IPS-15b (cell line): ENCODE measurements around the gene CEP350.

Experiments used
- H3K27me3 ChIP-seq: one replicate; pipeline ENCODE4 v1.6.1; 2013; ENCODE audit warnings: low read length; ENCODE audit not compliant: control insufficient read depth, insufficient read depth
- H3K36me3 ChIP-seq: one replicate; pipeline ENCODE4 v1.6.1; 2013; ENCODE audit warnings: low read length; ENCODE audit not compliant: control insufficient read depth, insufficient read depth
- H3K4me1 ChIP-seq: one replicate; pipeline ENCODE4 v1.6.1; 2013; ENCODE audit warnings: mild to moderate bottlenecking, low read length; ENCODE audit not compliant: control insufficient read depth, insufficient read depth
- H3K4me3 ChIP-seq: one replicate; pipeline ENCODE4 v1.5.1; 2013; ENCODE audit warnings: low read depth, low read length
- H3K9ac ChIP-seq: one replicate; pipeline ENCODE4 v1.6.1; 2013; ENCODE audit warnings: low read depth, mild to moderate bottlenecking, low read length
- H3K9me3 ChIP-seq: one replicate; pipeline ENCODE4 v1.6.1; 2013; ENCODE audit warnings: mild to moderate bottlenecking, low read length; ENCODE audit not compliant: control insufficient read depth, insufficient read depth

CEP350 gene

DNA sequence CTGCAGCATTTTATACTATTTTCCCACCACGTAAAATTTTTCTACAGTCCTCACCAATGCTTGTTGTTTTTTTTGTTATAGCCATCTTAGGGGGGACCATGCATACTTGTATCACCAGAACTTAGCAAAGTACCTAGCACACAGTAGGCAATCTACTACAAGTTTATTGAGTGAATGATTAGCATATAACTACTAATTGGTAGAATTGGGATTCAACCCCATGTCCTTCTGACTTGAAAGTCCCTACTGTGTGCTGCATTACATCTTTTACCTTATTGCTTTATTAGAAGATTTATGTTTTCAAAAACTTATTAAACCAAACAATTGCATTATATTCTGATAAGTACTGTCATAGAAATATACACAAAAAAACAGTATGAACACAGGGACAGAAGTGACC is 92.1 kb downstream of the CEP350 start:
- H3K4me1 ChIP-seq = no peaks in the 10 kb centered on the region
- no peak overlapping the region for H3K4me3 ChIP-seq
- H3K9ac ChIP-seq = no peak overlapping the region
- no peaks in the 10 kb centered on the region for H3K27me3 ChIP-seq
- no peaks in the 10 kb centered on the region for H3K9me3 ChIP-seq
- peaks cover 7% of the 10 kb centered on the region for H3K36me3 ChIP-seq

DNA sequence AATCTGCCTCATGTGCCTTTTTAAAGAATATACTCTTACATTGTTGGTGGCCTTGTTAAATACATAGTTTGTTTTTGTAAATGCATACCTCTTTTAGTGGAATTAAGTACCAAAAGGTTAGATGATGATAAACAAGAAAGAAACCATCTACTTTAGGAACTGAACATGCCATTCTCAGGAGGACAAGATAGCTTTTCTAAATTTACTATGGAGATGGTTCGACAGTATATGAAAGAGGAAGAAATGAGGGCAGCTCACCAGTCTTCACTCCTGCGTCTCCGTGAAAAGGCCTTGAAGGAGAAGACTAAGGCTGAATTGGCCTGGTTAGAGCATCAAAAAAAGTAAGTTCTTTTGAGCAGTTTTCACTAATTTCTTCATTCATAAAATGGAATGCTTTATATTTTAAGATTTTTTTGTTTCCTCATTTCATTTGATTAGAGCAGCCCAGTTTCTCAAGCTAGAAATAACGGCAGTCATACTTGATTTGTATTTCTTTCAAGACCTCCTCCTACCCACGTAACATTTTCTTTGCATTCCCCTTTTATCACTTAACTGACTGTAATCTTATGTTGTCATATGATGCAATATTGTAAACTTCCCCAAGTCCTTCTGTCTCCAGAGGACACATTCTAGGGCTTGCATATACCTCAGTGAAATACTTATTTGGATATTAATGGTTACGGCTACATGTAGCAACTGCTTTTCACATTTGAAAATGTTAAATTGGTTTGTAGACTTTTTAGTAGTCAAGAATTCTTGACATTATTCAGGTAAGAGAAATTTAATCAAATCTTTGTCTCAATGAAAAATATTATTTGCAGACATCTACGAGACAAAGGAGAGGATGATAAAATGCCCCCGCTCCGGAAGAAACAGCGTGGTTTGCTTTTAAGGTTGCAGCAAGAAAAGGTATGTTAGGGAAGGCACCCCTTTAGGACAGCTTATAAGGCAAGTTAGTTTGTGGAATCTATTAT is 99.3 kb downstream of the CEP350 start:
- Histone ChIP-seq H3K27me3 (no peaks in the 10 kb centered on the region), H3K36me3 (no peaks in the 10 kb centered on the region), H3K4me1 (no peaks in the 10 kb centered on the region), H3K4me3 (no peak overlapping the region), H3K9ac (no peak overlapping the region), H3K9me3 (no peaks in the 10 kb centered on the region)

DNA sequence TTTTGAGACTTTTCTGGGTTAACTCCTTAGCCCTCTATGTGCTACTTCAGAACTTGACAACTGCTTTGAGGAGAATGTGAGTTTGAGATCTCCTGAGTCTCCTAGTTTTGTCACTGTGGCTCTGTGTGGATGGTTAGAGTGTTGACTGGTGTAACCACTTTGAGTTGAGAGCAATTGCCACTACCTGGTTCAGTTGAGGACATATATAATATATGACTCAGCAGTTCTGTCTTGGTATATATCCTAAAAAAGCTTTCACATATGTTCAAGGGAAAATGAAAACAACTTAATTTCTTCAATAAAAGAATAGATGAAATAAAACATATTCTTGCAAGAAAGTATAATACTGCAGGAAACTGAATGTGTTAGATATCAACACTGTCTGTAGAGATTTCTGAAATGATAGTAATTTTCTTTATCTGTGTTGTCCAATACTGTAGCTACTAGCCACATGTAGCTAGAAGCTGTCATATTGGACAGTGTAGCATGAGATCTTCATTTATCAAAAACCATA is 103.3 kb downstream of the CEP350 start:
- no peaks in the 10 kb centered on the region for H3K4me1 ChIP-seq
- no peak overlapping the region for H3K9ac ChIP-seq
- H3K4me3 ChIP-seq = no peak overlapping the region
- no peaks in the 10 kb centered on the region for H3K9me3 ChIP-seq
- no peaks in the 10 kb centered on the region for H3K36me3 ChIP-seq
- H3K27me3 ChIP-seq = no peaks in the 10 kb centered on the region

DNA sequence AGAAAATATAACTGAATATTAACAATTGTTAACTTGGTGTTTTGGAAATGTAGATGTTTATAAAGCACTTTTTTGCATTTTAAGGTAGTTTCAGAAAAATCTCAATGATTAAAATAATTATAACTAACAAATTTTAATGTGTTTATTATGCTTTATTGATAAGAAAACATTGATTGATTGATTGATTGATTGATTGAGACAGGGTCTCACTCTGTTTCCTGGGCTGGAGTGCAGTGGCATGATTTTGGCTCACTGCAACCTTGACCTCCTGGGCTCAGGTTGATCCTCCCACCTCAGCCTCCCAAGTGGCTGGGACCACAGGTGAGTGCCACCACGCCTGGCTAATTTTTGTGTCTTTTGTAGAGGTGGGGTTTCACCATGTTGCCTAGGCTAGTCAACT is 106.4 kb downstream of the CEP350 start:
- peaks cover 6% of the 10 kb centered on the region for H3K36me3 ChIP-seq
- H3K27me3 ChIP-seq = no peaks in the 10 kb centered on the region
- H3K4me1 ChIP-seq = no peaks in the 10 kb centered on the region
- no peaks in the 10 kb centered on the region for H3K9me3 ChIP-seq
- no peak overlapping the region for H3K9ac ChIP-seq
- H3K4me3 ChIP-seq = no peak overlapping the region

DNA sequence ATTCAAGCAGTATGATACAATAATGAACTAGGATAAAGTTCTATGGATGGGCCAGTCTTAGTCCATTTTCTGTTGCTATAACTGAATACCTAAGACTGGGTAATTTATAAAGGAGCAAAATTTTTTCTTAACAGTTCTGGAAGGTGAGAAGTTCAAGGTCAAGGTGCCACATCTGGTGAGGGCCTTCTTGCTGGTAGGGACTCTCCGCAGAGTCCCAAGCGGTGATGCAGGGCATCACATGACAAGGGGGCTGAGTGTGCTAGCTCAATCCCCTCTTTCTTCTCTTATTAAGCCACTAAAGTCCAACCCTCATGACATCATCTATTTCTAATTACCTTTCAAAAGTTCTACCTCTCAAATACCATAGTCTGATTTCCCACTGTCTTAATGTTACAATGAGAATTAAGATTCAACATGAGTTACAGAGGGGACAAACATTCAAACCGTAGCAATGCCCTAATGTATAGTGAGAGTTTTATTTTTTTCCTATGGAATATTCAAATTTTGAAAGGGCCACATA is 107.9 kb downstream of the CEP350 start:
- no peaks in the 10 kb centered on the region for H3K27me3 ChIP-seq
- no peak overlapping the region for H3K9ac ChIP-seq
- peaks cover 6% of the 10 kb centered on the region for H3K36me3 ChIP-seq

DNA sequence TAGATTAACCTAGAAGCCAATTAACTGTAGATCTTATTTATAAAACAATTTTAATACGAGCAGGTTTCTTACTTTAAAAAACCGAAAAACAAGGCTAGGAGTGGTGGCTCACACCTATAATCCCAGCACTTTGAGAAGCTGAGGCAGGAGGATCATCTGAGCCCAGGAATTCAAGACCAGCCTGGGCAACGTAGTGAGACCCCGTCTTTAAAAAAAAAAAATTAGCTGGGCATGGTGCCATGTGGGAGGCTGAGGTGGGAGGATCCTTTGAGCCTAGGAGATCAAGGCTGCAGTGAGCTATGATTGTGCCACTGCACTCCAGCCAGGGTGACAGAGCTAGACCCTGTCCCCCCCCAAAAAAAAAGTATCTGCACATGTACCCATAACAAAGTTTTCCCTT is 110.8 kb downstream of the CEP350 start:
- H3K4me3 ChIP-seq = no peak overlapping the region
- no peaks in the 10 kb centered on the region for H3K4me1 ChIP-seq
- H3K9ac ChIP-seq = no peak overlapping the region
- no peaks in the 10 kb centered on the region for H3K9me3 ChIP-seq
- no peaks in the 10 kb centered on the region for H3K27me3 ChIP-seq
- peaks cover 6% of the 10 kb centered on the region for H3K36me3 ChIP-seq

More for the DNA sequence above, 107.9 kb downstream of the CEP350 start:
- no peaks in the 10 kb centered on the region for H3K9me3 ChIP-seq
- no peaks in the 10 kb centered on the region for H3K4me1 ChIP-seq
- no peak overlapping the region for H3K4me3 ChIP-seq

DNA sequence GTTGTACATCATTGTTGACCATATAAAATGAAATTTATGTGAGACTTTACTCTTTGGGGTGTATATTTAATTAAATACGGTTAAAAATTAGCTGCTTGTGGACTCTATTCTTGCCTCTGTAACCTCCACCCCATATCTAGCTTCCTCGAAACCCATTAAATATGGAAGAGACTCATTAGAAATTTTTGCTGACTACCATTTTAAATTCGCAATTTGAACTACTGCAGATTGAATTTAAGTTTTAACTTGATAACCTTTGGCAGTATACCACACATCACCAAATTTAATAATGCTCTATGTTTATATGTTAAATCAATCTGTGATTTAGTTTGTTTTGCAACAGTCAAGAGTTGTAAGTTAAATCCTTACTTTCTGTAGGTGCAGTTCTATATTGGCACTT is 111.5 kb downstream of the CEP350 start:
- Histone ChIP-seq H3K4me3 (no peak overlapping the region), H3K4me1 (no peaks in the 10 kb centered on the region), H3K9me3 (no peaks in the 10 kb centered on the region), H3K27me3 (no peaks in the 10 kb centered on the region), H3K36me3 (peaks cover 6% of the 10 kb centered on the region), H3K9ac (no peak overlapping the region)

DNA sequence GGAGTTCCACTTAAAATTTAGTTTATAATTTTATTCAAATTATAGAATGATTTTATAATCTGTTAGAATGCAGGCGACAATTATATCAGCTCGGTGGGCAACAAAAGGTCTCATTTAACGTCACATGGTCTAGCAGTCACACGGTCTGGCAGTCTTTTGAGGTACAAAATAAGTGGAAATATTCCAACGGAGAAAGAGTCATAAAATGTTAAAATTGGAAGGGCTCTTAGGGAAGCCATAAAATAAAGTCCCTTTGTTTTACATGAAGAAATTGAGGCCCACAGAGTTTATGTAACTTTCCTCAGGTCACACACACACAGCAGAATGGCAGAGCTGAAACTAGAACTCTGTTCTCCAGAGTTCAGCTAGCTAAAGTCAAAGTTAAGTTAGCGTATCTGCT is 115.7 kb downstream of the CEP350 start:
- H3K4me1 ChIP-seq = no peaks in the 10 kb centered on the region
- H3K27me3 ChIP-seq = no peaks in the 10 kb centered on the region
- H3K9me3 ChIP-seq = no peaks in the 10 kb centered on the region
- no peak overlapping the region for H3K9ac ChIP-seq
- H3K4me3 ChIP-seq = no peak overlapping the region
- no peaks in the 10 kb centered on the region for H3K36me3 ChIP-seq

DNA sequence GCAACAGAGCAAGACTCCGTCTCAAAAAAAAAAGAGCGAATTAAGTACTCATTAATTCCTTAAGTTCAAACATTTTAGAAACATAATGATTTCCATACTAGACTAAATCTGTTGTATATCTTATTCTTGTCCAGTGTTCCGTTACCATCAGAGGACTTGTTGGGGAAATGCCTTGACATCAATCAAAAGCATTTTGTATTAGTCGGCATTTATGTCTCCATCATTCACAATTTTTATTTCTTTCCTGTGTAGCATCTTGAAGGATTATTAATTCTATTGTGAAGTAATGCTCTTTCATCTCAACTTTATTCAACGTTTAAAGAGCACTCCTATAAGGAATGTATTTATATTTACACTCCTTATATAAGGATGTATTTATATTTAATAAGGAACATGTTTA is 117.1 kb downstream of the CEP350 start:
- no peak overlapping the region for H3K9ac ChIP-seq
- no peaks in the 10 kb centered on the region for H3K9me3 ChIP-seq
- H3K36me3 ChIP-seq = no peaks in the 10 kb centered on the region

DNA sequence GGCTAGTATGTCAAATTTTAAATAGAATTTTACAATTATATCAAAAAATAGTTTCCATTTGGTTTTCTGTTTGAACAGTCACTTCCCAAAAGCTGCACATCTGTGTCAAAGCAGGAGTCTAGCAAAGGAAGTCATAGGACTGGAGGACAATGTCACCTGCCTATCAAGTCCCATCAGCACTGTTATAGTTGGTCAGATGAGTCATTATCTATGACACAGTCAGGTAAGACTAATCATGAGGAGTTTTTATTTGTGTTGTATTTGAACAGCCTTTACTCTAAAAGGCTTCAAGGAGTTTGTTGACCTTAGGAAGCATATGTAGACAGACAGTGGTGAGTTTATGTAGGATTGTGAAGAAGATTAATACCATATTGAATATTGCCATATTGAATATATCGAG is 125.8 kb downstream of the CEP350 start:
- H3K9me3 ChIP-seq = no peaks in the 10 kb centered on the region
- no peaks in the 10 kb centered on the region for H3K27me3 ChIP-seq
- H3K4me3 ChIP-seq = no peak overlapping the region
- H3K9ac ChIP-seq = no peak overlapping the region
- H3K4me1 ChIP-seq = no peaks in the 10 kb centered on the region
- peaks cover 3% of the 10 kb centered on the region for H3K36me3 ChIP-seq

More for the DNA sequence above, 117.1 kb downstream of the CEP350 start:
- Histone ChIP-seq H3K4me3 (no peak overlapping the region), H3K4me1 (no peaks in the 10 kb centered on the region), H3K27me3 (no peaks in the 10 kb centered on the region)

DNA sequence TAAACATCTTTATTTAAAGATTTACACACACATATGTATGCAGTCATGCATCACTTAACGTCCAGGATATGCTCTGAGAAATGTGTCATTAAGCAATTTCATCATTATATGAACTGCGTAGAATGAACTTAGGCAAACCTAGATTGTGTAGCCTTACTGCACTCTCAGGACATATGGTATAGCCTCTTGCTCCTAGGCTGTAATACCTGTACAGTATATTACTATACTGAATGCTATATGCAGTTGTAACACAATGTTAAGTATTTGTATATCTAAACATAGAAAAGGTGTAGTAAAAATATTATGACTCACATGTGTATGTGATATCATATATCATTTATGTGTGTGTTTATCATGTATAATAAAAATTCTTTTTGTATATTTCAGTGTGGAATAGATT is 126.9 kb downstream of the CEP350 start:
- Histone ChIP-seq H3K4me1 (no peaks in the 10 kb centered on the region), H3K36me3 (peaks cover 3% of the 10 kb centered on the region), H3K4me3 (no peak overlapping the region), H3K9me3 (no peaks in the 10 kb centered on the region), H3K27me3 (no peaks in the 10 kb centered on the region), H3K9ac (no peak overlapping the region)

DNA sequence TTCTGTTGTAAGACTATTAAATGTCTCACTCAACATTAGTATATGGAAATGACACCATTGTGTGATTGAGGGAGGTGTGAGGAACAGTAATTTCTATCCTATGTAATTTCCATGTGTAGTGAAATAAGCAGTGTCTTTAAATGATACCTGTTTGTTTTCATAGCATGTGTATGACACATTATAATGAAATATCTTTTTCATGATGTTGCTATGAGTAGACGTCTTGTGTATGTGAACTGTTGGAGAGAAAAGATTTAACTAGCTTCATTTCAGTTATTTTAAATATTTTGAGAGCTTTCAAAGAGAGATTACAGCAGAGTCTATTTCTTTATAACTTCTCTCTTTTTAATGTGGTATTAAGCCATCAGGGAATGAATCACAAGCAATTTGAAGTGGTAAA is 128.6 kb downstream of the CEP350 start:
- no peak overlapping the region for H3K9ac ChIP-seq
- H3K36me3 ChIP-seq = peaks cover 3% of the 10 kb centered on the region
- H3K4me3 ChIP-seq = no peak overlapping the region
- H3K9me3 ChIP-seq = no peaks in the 10 kb centered on the region
- H3K27me3 ChIP-seq = no peaks in the 10 kb centered on the region
- H3K4me1 ChIP-seq = no peaks in the 10 kb centered on the region
